Liver (tissue), 9 donors: Measurements from ENCODE around the gene ERN1. TPM values are rescaled to one million over a fixed set of nuclear protein-coding genes. Genes with fewer than 3 reads are reported as not detected.

Experiments used
- DNase-seq: peaks from one replicate; pipeline ENCODE4 v3.0.0-alpha.2; 2017; ENCODE audit warnings: low spot score
- H3K27ac ChIP-seq, 2 donors: one replicate each; pipeline ENCODE4 v1.7.0; 2013; ENCODE audit warnings: inconsistent platforms in 2 of 2, low read length in 2 of 2, control low read depth in 1 of 2, low read depth in 1 of 2, mild to moderate bottlenecking in 1 of 2
- H3K27me3 ChIP-seq, 4 donors: one replicate each; pipeline versions ENCODE4 v1.6.1 to v1.7.0; 2013; ENCODE audit warnings: low read length in 3 of 4, inconsistent platforms in 1 of 4, mild to moderate bottlenecking in 1 of 4, moderate library complexity in 1 of 4; ENCODE audit not compliant: control insufficient read depth in 4 of 4, insufficient read depth in 4 of 4
- H3K36me3 ChIP-seq, 4 donors: one replicate each; pipeline versions ENCODE4 v1.6.1 to v1.7.0; 2013; ENCODE audit warnings: low read length in 3 of 4, mild to moderate bottlenecking in 3 of 4, low read depth in 1 of 4, moderate library complexity in 1 of 4; ENCODE audit not compliant: control insufficient read depth in 4 of 4, insufficient read depth in 3 of 4
- H3K4me1 ChIP-seq, 4 donors: one replicate each; pipeline versions ENCODE4 v1.6.1 to v1.7.0; 2013; ENCODE audit warnings: low read length in 3 of 4, mild to moderate bottlenecking in 3 of 4, moderate library complexity in 1 of 4; ENCODE audit not compliant: control insufficient read depth in 4 of 4, insufficient read depth in 4 of 4
- H3K4me3 ChIP-seq, 3 donors: one replicate each; pipeline versions ENCODE4 v1.6.1 to v1.7.0; 2013; ENCODE audit warnings: low read length in 3 of 3, control low read depth in 1 of 3, low read depth in 1 of 3, mild to moderate bottlenecking in 1 of 3
- H3K9ac ChIP-seq, 2 donors: one replicate each; pipeline ENCODE4 v1.7.0; 2013; ENCODE audit warnings: low read length in 2 of 2, mild to moderate bottlenecking in 2 of 2, moderate library complexity in 2 of 2, control low read depth in 1 of 2, low read depth in 1 of 2
- H3K9me3 ChIP-seq, 4 donors: one replicate each; pipeline versions ENCODE4 v1.6.1 to v1.7.0; 2013; ENCODE audit warnings: low read length in 3 of 4; ENCODE audit not compliant: control insufficient read depth in 4 of 4
- ATF3 ChIP-seq: IDR thresholded peaks from 2 replicates; pipeline ENCODE4 v1.6.1; 2016; ENCODE audit warnings: antibody characterized with exemption
- EGR1 ChIP-seq, 2 donors: IDR thresholded peaks; 2 replicates each; pipeline ENCODE4 v1.6.1; 2016 to 2018; ENCODE audit warnings: antibody characterized with exemption in 2 of 2, low read depth in 2 of 2
- FOXA1 ChIP-seq: IDR thresholded peaks from 2 replicates; pipeline ENCODE4 v1.6.1; 2016; ENCODE audit warnings: antibody characterized with exemption
- FOXA2 ChIP-seq: IDR thresholded peaks from 2 replicates; pipeline ENCODE4 v1.6.1; 2016; ENCODE audit warnings: antibody characterized with exemption
- GABPA ChIP-seq, 2 donors: IDR thresholded peaks in 1 of 2; conservative IDR thresholded peaks in 1 of 2; 2 replicates each; pipeline ENCODE4 v1.6.1; 2016; ENCODE audit warnings: antibody characterized with exemption in 2 of 2, mild to moderate bottlenecking in 1 of 2, moderate library complexity in 1 of 2
- HNF4A ChIP-seq, 2 donors: conservative IDR thresholded peaks; 2 replicates each; pipeline ENCODE4 v1.6.1; 2016; ENCODE audit warnings: antibody characterized with exemption in 2 of 2, mild to moderate bottlenecking in 2 of 2
- HNF4G ChIP-seq: IDR thresholded peaks from 2 replicates; pipeline ENCODE4 v1.6.1; 2016; ENCODE audit warnings: antibody characterized with exemption
- NR2F2 ChIP-seq: IDR thresholded peaks from 2 replicates; pipeline ENCODE4 v1.6.1; 2016; ENCODE audit warnings: antibody characterized with exemption
- RAD21 ChIP-seq, 2 donors: IDR thresholded peaks; 2 replicates each; pipeline ENCODE4 v1.6.1; 2016; ENCODE audit warnings: antibody characterized with exemption in 2 of 2, mild to moderate bottlenecking in 2 of 2
- RXRA ChIP-seq, 2 donors: IDR thresholded peaks; 2 replicates each; pipeline ENCODE4 v1.6.1; 2017 to 2018; ENCODE audit warnings: antibody characterized with exemption in 2 of 2, mild to moderate bottlenecking in 1 of 2
- SP1 ChIP-seq: IDR thresholded peaks from 2 replicates; pipeline ENCODE4 v1.6.1; 2018; ENCODE audit warnings: antibody characterized with exemption, mild to moderate bottlenecking
- YY1 ChIP-seq: IDR thresholded peaks from 2 replicates; pipeline ENCODE4 v1.6.1; 2016; ENCODE audit warnings: antibody characterized with exemption, mild to moderate bottlenecking
- ZBTB33 ChIP-seq: IDR thresholded peaks from 2 replicates; pipeline ENCODE4 v1.6.1; 2016; ENCODE audit warnings: antibody characterized with exemption
- WGBS: extraction: QIAGEN DNeasy Blood & Tissue Kit; methylation state at CpG from one replicate; pipeline ENCODE4 v1.1.7; 2013; 5-methylcytosine and 5-hydroxymethylcytosine counted together
- polyA plus RNA-seq, 2 donors: library from polyadenylated mRNA; stranded (reverse) in 1 of 2; unstranded in 1 of 2; fragments of 200-250 nt in 1 of 2; fragments of >200 nt in 1 of 2; fragmentation: Nextera tagmentation in 1 of 2; extraction: Ambion mirVana in 1 of 2; gene quantifications; one replicate each; pipeline versions ENCODE4 v1.2.1 to v1.2.3, GENCODE V29; 2013 to 2015
- total RNA-seq, 2 donors: library from RNA; depleted of rRNA; stranded (reverse); fragments of >200 nt; gene quantifications; one replicate each; pipeline ENCODE4 v1.2.3, GENCODE V29; 2014
- TF ChIP-seq, protein P1 (sequence below): IDR thresholded peaks from 2 replicates; pipeline ENCODE4 v1.6.1; 2016; ENCODE audit warnings: antibody characterized with exemption
- TF ChIP-seq, protein P2 (sequence below): IDR thresholded peaks from 2 replicates; pipeline ENCODE4 v1.6.1; 2016; ENCODE audit warnings: antibody characterized with exemption, mild to moderate bottlenecking
- donor health status: healthy.
- donor health status: healthy.
- donor health status: healthy.
- donor health status: healthy.
- donor health status: healthy.

ERN1 gene
- total and polyA plus RNA-seq, 4 donors, result 6.3 to 35.1 (median 14.9) TPM

- DNase-seq, result no peak
- no peak overlapping the region for H3K9ac ChIP-seq
- H3K27ac ChIP-seq, result peak overlapping the region in 1 of 2 donors; percentile 25
- H3K4me1 ChIP-seq, result peaks cover 0 to 17% (median 12%) of the 10 kb centered on the region in 4 donors
- peaks cover 22 to 63% (median 52%) of the 10 kb centered on the region in 4 donors for H3K36me3 ChIP-seq
- H3K4me3 ChIP-seq, result no peak overlapping the region
- 77% methylated on average over 5 of the region's 5 CpGs for WGBS
- TF ChIP-seq, protein P1, sequence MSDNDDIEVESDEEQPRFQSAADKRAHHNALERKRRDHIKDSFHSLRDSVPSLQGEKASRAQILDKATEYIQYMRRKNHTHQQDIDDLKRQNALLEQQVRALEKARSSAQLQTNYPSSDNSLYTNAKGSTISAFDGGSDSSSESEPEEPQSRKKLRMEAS, result peak; percentile 54
- TF ChIP-seq HNF4A (conservative IDR thresholded peaks at IDR 0.05), result no peak
- H3K9me3 ChIP-seq, result no peaks in the 10 kb centered on the region
- H3K27me3 ChIP-seq, result no peaks in the 10 kb centered on the region
Observed at GRCh38 chr17:64058621-64059020, 71.3 kb downstream of the ERN1 start.

GRCh38 chr17:64057701-64058263 is 72.2 kb downstream of the ERN1 start:
- H3K4me1 ChIP-seq, result peaks cover 0 to 17% (median 12%) of the 10 kb centered on the region in 4 donors
- H3K36me3 ChIP-seq, result peaks cover 25 to 68% (median 51%) of the 10 kb centered on the region in 4 donors
- H3K27ac ChIP-seq, result peak overlapping the region; percentile 25 to 33
- no peaks in the 10 kb centered on the region for H3K27me3 ChIP-seq
- DNase-seq, result no peak
- no peak overlapping the region for H3K9ac ChIP-seq
- WGBS, result 62% methylated on average over 9 of the region's 9 CpGs
- H3K4me3 ChIP-seq, result no peak overlapping the region
- no peak for TF ChIP-seq YY1
- TF ChIP-seq ATF3, result no peak
- TF ChIP-seq GABPA (IDR thresholded peaks at IDR 0.05 in 1 of 2, conservative IDR thresholded peaks at IDR 0.05 in 1 of 2), result no peak
- no peak for TF ChIP-seq NR2F2
- TF ChIP-seq HNF4A (conservative IDR thresholded peaks at IDR 0.05), result no peak
- peak in 1 of 2 donors; percentile 24 for TF ChIP-seq RAD21 (IDR thresholded peaks at IDR 0.05)
- TF ChIP-seq, protein P1, result no peak
- TF ChIP-seq FOXA1, result no peak
- TF ChIP-seq FOXA2, result no peak
- no peak for TF ChIP-seq EGR1 (IDR thresholded peaks at IDR 0.05; ENCODE audit: low read depth in 2 of 2)
- peak; percentile 22 to 37 for TF ChIP-seq RXRA (IDR thresholded peaks at IDR 0.05)
- TF ChIP-seq SP1, result no peak
- no peak for TF ChIP-seq HNF4G
- no peaks in the 10 kb centered on the region for H3K9me3 ChIP-seq

GRCh38 chr17:64056269-64057005 is 73.5 kb downstream of the ERN1 start:
- Histone ChIP-seq H3K36me3 (peaks cover 28 to 75% (median 54%) of the 10 kb centered on the region in 4 donors), H3K4me1 (peaks cover 0 to 17% (median 12%) of the 10 kb centered on the region in 4 donors), H3K4me3 (no peak overlapping the region), H3K27ac (peak overlapping the region; percentile 31 to 69), H3K9ac (no peak overlapping the region), H3K27me3 (no peaks in the 10 kb centered on the region), H3K9me3 (no peaks in the 10 kb centered on the region)
- TF ChIP-seq FOXA1 (no peak), SP1 (no peak), RAD21 (IDR thresholded peaks at IDR 0.05) (peak in 1 of 2 donors; percentile 13), ZBTB33 (no peak), RXRA (IDR thresholded peaks at IDR 0.05) (no peak)
- TF ChIP-seq, protein P1, result no peak
- TF ChIP-seq, protein P2, sequence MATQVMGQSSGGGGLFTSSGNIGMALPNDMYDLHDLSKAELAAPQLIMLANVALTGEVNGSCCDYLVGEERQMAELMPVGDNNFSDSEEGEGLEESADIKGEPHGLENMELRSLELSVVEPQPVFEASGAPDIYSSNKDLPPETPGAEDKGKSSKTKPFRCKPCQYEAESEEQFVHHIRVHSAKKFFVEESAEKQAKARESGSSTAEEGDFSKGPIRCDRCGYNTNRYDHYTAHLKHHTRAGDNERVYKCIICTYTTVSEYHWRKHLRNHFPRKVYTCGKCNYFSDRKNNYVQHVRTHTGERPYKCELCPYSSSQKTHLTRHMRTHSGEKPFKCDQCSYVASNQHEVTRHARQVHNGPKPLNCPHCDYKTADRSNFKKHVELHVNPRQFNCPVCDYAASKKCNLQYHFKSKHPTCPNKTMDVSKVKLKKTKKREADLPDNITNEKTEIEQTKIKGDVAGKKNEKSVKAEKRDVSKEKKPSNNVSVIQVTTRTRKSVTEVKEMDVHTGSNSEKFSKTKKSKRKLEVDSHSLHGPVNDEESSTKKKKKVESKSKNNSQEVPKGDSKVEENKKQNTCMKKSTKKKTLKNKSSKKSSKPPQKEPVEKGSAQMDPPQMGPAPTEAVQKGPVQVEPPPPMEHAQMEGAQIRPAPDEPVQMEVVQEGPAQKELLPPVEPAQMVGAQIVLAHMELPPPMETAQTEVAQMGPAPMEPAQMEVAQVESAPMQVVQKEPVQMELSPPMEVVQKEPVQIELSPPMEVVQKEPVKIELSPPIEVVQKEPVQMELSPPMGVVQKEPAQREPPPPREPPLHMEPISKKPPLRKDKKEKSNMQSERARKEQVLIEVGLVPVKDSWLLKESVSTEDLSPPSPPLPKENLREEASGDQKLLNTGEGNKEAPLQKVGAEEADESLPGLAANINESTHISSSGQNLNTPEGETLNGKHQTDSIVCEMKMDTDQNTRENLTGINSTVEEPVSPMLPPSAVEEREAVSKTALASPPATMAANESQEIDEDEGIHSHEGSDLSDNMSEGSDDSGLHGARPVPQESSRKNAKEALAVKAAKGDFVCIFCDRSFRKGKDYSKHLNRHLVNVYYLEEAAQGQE, result no peak
- no peak for DNase-seq
- WGBS, result 69% methylated on average over 12 of the region's 12 CpGs
